Measurements from ENCODE around the gene ST6GAL1.
"Not testable (repeated sequence)": the region's sequence is repeated elsewhere in the genome, so short reads cannot be mapped to it uniquely, and the experiment has no call there.

Gene ST6GAL1

GRCh38 chr3:186940967-186941366, 10.6 kb downstream of the ST6GAL1 start:
- DNase-seq (ENCODE audit: low read depth): no peak

- DNase-seq (ENCODE audit: low read depth): no peak
These were observed 11.8 kb downstream of the ST6GAL1 start for GRCh38 chr3:186942168-186942567.

- no peak for DNase-seq (ENCODE audit: low read depth)
These were observed 15.0 kb downstream of the ST6GAL1 start for GRCh38 chr3:186945255-186945823.

- DNase-seq (ENCODE audit: low read depth): no peak
These were observed 16.5 kb downstream of the ST6GAL1 start for GRCh38 chr3:186946756-186947375.

- DNase-seq (ENCODE audit: low read depth): no peak
These were observed 19.1 kb downstream of the ST6GAL1 start for GRCh38 chr3:186949281-186949982.

GRCh38 chr3:186950402-186951093, 20.2 kb downstream of the ST6GAL1 start:
- DNase-seq (ENCODE audit: low read depth): no peak

- DNase-seq (ENCODE audit: low read depth): no peak
These were observed 21.6 kb downstream of the ST6GAL1 start for GRCh38 chr3:186951640-186952552.

GRCh38 chr3:186953011-186953487, 22.7 kb downstream of the ST6GAL1 start:
- no peak for DNase-seq (ENCODE audit: low read depth)

- not testable (repeated sequence) for DNase-seq (ENCODE audit: low read depth)
These were observed 23.8 kb downstream of the ST6GAL1 start for GRCh38 chr3:186953992-186954699.

- no peak for DNase-seq (ENCODE audit: low read depth)
These were observed 25.8 kb downstream of the ST6GAL1 start for GRCh38 chr3:186955898-186956696.

- DNase-seq (ENCODE audit: low read depth): no peak
These were observed 28.8 kb downstream of the ST6GAL1 start for GRCh38 chr3:186959029-186959624.

GRCh38 chr3:186960347-186960746, 30.0 kb downstream of the ST6GAL1 start:
- no peak for DNase-seq (ENCODE audit: low read depth)

- no peak for DNase-seq (ENCODE audit: low read depth)
These were observed 32.1 kb downstream of the ST6GAL1 start for GRCh38 chr3:186962445-186962844.

- no peak for DNase-seq (ENCODE audit: low read depth)
These were observed 33.3 kb downstream of the ST6GAL1 start for GRCh38 chr3:186963636-186964035.

GRCh38 chr3:186964071-186964470, 33.7 kb downstream of the ST6GAL1 start:
- no peak for DNase-seq (ENCODE audit: low read depth)

- no peak for DNase-seq (ENCODE audit: low read depth)
These were observed 34.3 kb downstream of the ST6GAL1 start for GRCh38 chr3:186964616-186965015.

GRCh38 chr3:186965141-186965879, 35.0 kb downstream of the ST6GAL1 start:
- no peak for DNase-seq (ENCODE audit: low read depth)

GRCh38 chr3:186966406-186966805, 36.1 kb downstream of the ST6GAL1 start:
- DNase-seq (ENCODE audit: low read depth): no peak

GRCh38 chr3:186967236-186967635, 36.9 kb downstream of the ST6GAL1 start:
- not testable (repeated sequence) for DNase-seq (ENCODE audit: low read depth)

Data from activated gamma-delta T cell treated with anti-CD3 and anti-CD28 coated beads, Interleukin-2, amount 50 U/mL, for 16 hours (primary cell).